Vagina (tissue), 2 donors: ENCODE data around the gene PDE9A.

Experiments
- POLR2AphosphoS5 ChIP-seq, 2 donors: sonication (generic); formaldehyde crosslinking; IDR thresholded peaks; one replicate each; pipeline ENCODE4 v1.9.0; 2017; ENCODE audit warnings: antibody characterized with exemption in 2 of 2, mild to moderate bottlenecking in 2 of 2, low read depth in 1 of 2; ENCODE audit not compliant: insufficient read depth in 1 of 2
- TF ChIP-seq, protein P1 (sequence below), 3 experiments: fragments of 450-650 bp in 2 of 3; fragments of 200-600 bp in 1 of 3; sonication (generic) in 1 of 3; IDR thresholded peaks; one replicate each; pipeline ENCODE4 v1.5.1; 2017 to 2019; ENCODE audit warnings: antibody characterized with exemption in 3 of 3, mild to moderate bottlenecking in 2 of 3, moderate library complexity in 2 of 3

DNA sequence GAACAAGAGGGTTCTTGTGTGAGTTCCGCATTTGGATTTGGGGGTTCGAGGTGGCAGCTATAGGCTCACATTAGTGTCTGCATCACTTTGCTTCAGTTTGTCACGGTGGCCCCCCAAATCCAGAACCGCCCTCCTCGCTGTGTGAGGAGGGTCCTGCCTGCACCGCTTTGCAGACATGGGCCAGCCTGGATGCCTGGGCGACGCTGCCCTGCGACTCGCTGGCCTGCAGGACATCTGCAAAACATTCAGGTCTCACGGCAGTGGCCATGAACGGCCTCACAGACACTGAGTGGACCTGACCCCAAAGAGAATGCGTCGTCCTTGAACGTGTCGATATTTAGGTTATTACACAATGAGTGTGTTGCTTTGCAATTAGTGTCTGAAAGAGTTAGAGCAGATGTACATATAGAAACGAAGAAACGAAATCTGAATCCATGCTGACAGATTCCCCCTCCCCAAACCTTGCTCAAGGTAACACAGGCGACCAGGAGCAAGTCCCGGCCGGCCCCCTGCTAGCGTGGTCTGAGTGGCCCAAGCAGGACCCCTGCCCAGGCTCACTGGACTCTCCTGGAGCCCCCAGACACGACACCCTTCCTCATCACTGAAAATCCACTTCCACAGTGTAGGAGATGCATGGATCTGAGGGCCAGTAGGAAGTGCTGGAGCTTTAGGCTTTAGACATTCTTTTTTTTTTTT lies 20.4 kb downstream of the PDE9A start:
- TF ChIP-seq, protein P1, sequence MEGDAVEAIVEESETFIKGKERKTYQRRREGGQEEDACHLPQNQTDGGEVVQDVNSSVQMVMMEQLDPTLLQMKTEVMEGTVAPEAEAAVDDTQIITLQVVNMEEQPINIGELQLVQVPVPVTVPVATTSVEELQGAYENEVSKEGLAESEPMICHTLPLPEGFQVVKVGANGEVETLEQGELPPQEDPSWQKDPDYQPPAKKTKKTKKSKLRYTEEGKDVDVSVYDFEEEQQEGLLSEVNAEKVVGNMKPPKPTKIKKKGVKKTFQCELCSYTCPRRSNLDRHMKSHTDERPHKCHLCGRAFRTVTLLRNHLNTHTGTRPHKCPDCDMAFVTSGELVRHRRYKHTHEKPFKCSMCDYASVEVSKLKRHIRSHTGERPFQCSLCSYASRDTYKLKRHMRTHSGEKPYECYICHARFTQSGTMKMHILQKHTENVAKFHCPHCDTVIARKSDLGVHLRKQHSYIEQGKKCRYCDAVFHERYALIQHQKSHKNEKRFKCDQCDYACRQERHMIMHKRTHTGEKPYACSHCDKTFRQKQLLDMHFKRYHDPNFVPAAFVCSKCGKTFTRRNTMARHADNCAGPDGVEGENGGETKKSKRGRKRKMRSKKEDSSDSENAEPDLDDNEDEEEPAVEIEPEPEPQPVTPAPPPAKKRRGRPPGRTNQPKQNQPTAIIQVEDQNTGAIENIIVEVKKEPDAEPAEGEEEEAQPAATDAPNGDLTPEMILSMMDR (IDR thresholded peaks at IDR 0.05): no peak
- TF ChIP-seq POLR2AphosphoS5 (IDR thresholded peaks at IDR 0.05; ENCODE audit: insufficient read depth in 1 of 2, low read depth in 1 of 2): no peak
